Endothelial cell of umbilical vein (primary cell): ENCODE results near the gene ACSM4. TPM values are rescaled to one million over a fixed set of nuclear protein-coding genes. Genes with fewer than 3 reads are reported as not detected.

ENCODE experiments used
- Bru-seq: library from RNA; stranded (reverse); fragments of 400-500 nt; gene quantifications from one replicate; lab custom pipeline; 2021; lab: Mats Ljungman, UMichigan
- BruChase-seq, 2 experiments: library from RNA; stranded (reverse); fragments of 400-500 nt; gene quantifications; one replicate each; lab custom pipeline; 2021; lab: Mats Ljungman, UMichigan
- BruUV-seq: library from RNA; stranded (reverse); fragments of 400-500 nt; replicated peaks from 2 replicates; lab custom pipeline; 2021; lab: Mats Ljungman, UMichigan
- CTCF ChIA-PET: fragments of 300-600, 350-600 bp; sonication (Branson Sonifier 250); formaldehyde crosslinking; loops from one replicate; lab custom pipeline; 2021; ENCODE audit warnings: antibody characterized with exemption, inconsistent platforms; lab: Charles Lee
- POLR2A ChIA-PET: fragments of 300-600, 350-600 bp; sonication (Branson Sonifier 250); formaldehyde crosslinking; loops from one replicate; lab custom pipeline; 2021; ENCODE audit warnings: antibody characterized with exemption, inconsistent platforms; lab: Charles Lee
- DNase-seq: peaks from one replicate; pipeline ENCODE4 v3.0.0-alpha.2; 2011; ENCODE audit warnings: low read depth, low spot score
- FAIRE-seq: peaks from 2 replicates; lab custom pipeline; 2011; peaks lifted over from hg19 to GRCh38; lab: Jason Lieb, UNC
- H2AFZ ChIP-seq: 2 replicates; pipeline ENCODE4 v1.6.0; 2012; ENCODE audit warnings: low read depth, low read length, control low read depth, inconsistent platforms
- H3K27ac ChIP-seq: 2 replicates; pipeline ENCODE4 v1.5.1; 2011; ENCODE audit warnings: low read depth, mild to moderate bottlenecking, control low read depth, low read length, moderate library complexity; ENCODE audit not compliant: insufficient read depth
- H3K27me3 ChIP-seq, 2 experiments: 2 replicates each; pipeline versions ENCODE4 v1.6.0 to v1.6.1; 2011; ENCODE audit warnings: low read length in 2 of 2, mixed read lengths in 1 of 2; ENCODE audit not compliant: control insufficient read depth in 2 of 2, insufficient read depth in 2 of 2
- H3K36me3 ChIP-seq, 2 experiments: 2 replicates in 1 of 2; 3 replicates in 1 of 2; pipeline ENCODE4 v1.5.1; 2011; ENCODE audit warnings: low read length in 2 of 2, mild to moderate bottlenecking in 1 of 2, moderate library complexity in 1 of 2; ENCODE audit not compliant: control insufficient read depth in 2 of 2, insufficient read depth in 2 of 2; ENCODE audit errors: extremely low read depth in 1 of 2
- H3K4me1 ChIP-seq: 3 replicates; pipeline ENCODE4 v1.5.1; 2011; ENCODE audit warnings: mild to moderate bottlenecking, low read length; ENCODE audit not compliant: control insufficient read depth, insufficient read depth; ENCODE audit errors: extremely low read depth
- H3K4me2 ChIP-seq: 2 replicates; pipeline ENCODE4 v1.6.1; 2011; ENCODE audit warnings: low read length, control low read depth, mixed read lengths; ENCODE audit not compliant: insufficient read depth
- H3K4me3 ChIP-seq, 3 experiments: fragments of 200-600 bp in 1 of 3; sonication (generic), shearing (Covaris generic) in 1 of 3; replicated peaks in 1 of 3; 2 replicates each; pipeline ENCODE4 v1.5.1; 2011 to 2016; ENCODE audit warnings: control low read depth in 3 of 3, low read length in 3 of 3, mild to moderate bottlenecking in 2 of 3, inconsistent platforms in 1 of 3, low read depth in 1 of 3, moderate library complexity in 1 of 3; ENCODE audit not compliant: insufficient read depth in 1 of 3
- H3K79me2 ChIP-seq: 2 replicates; pipeline ENCODE4 v1.6.0; 2012; ENCODE audit warnings: low read length, inconsistent platforms; ENCODE audit not compliant: control insufficient read depth, insufficient read depth
- H3K9ac ChIP-seq: replicated peaks from 2 replicates; pipeline ENCODE3; 2011; ENCODE audit warnings: low read length, control low read depth; ENCODE audit not compliant: insufficient read depth; ENCODE audit errors: extremely low read depth
- H3K9me1 ChIP-seq: replicated peaks from 3 replicates; pipeline ENCODE4 v1.6.0; 2011; ENCODE audit warnings: mild to moderate bottlenecking, low read length; ENCODE audit not compliant: control insufficient read depth, insufficient read depth; ENCODE audit errors: extremely low read depth
- H3K9me3 ChIP-seq: replicated peaks from 2 replicates; pipeline ENCODE4 v1.5.1; 2012; ENCODE audit warnings: low read length, inconsistent platforms; ENCODE audit not compliant: control insufficient read depth, insufficient read depth
- H4K20me1 ChIP-seq: replicated peaks from 2 replicates; pipeline ENCODE3; 2011; ENCODE audit warnings: mild to moderate bottlenecking, low read length; ENCODE audit not compliant: control insufficient read depth, insufficient read depth; ENCODE audit errors: extremely low read depth
- CTCF ChIP-seq, 2 donors: IDR thresholded peaks; 1 replicate in 1 of 2; 2 replicates in 1 of 2; pipeline ENCODE4 v1.5.1; 2011; ENCODE audit warnings: low read length in 2 of 2, mild to moderate bottlenecking in 2 of 2, moderate library complexity in 2 of 2, control low read depth in 1 of 2, inconsistent platforms in 1 of 2, low read depth in 1 of 2; ENCODE audit not compliant: insufficient read depth in 1 of 2; ENCODE audit errors: extremely low read depth in 1 of 2
- EZH2 ChIP-seq: IDR thresholded peaks from 2 replicates; pipeline ENCODE4 v1.6.1; 2012; ENCODE audit warnings: borderline replicate concordance, low read depth, mild to moderate bottlenecking, moderate library complexity, low read length, inconsistent platforms; ENCODE audit not compliant: severe bottlenecking
- FOS ChIP-seq: IDR thresholded peaks from 2 replicates; pipeline ENCODE4 v1.6.1; 2011; ENCODE audit warnings: mild to moderate bottlenecking, low read length, moderate library complexity, borderline replicate concordance; ENCODE audit not compliant: insufficient read depth
- GATA2 ChIP-seq: IDR thresholded peaks from 2 replicates; pipeline ENCODE4 v1.7.0; 2011; ENCODE audit warnings: low read depth, mild to moderate bottlenecking, moderate library complexity, mixed read lengths, low read length; ENCODE audit not compliant: insufficient read length, insufficient read depth
- JUN ChIP-seq: IDR thresholded peaks from 2 replicates; pipeline ENCODE4 v1.6.1; 2011; ENCODE audit warnings: borderline replicate concordance, low read depth; ENCODE audit not compliant: insufficient read length, insufficient read depth
- MAX ChIP-seq: IDR thresholded peaks from 2 replicates; pipeline ENCODE4 v1.6.1; 2011; ENCODE audit not compliant: insufficient read depth, insufficient read length
- MYC ChIP-seq: IDR thresholded peaks from one replicate; pipeline ENCODE4 v1.6.1; 2011; ENCODE audit warnings: mild to moderate bottlenecking, low read depth, low read length
- POLR2A ChIP-seq: IDR thresholded peaks from 2 replicates; pipeline ENCODE4 v1.6.1; 2012; ENCODE audit warnings: low read depth, mild to moderate bottlenecking, control low read depth, low read length
- POLR2AphosphoS5 ChIP-seq: IDR thresholded peaks from 2 replicates; pipeline ENCODE4 v1.6.1; 2012; ENCODE audit warnings: low read depth, mild to moderate bottlenecking, control low read depth, low read length, moderate library complexity; ENCODE audit not compliant: insufficient read depth
- dilution Hi-C: fragments of 300-500 bp; cut with MboI; formaldehyde crosslinking; loops from one replicate; pipeline ENCODE4 v1.15.0; 2019; ENCODE audit warnings: low sequenced_read_pairs; ENCODE audit not compliant: extremely low pct_ligation_motif_present
- intact Hi-C: fragments of 100-400 bp; cut with micrococcal nuclease; formaldehyde crosslinking; loops from one replicate; pipeline ENCODE4 v1.10.0; 2022
- long read RNA-seq: library from polyadenylated mRNA; stranded (forward); transcript quantifications from one replicate; pipeline ENCODE4 v2.0.0, GENCODE V29; 2021
- polyA minus RNA-seq, 3 experiments: library from RNA; depleted of rRNA, polyadenylated mRNA; stranded (reverse); fragments of >200 nt; gene quantifications; 1 replicate in 1 of 3; 2 replicates in 2 of 3; pipeline ENCODE4 v1.2.3, GENCODE V29; 2011
- polyA plus RNA-seq, 4 experiments: library from polyadenylated mRNA; depleted of rRNA in 3 of 4; stranded (reverse) in 3 of 4; unstranded in 1 of 4; fragments of >200 nt; gene quantifications; 2 replicates each; pipeline versions ENCODE4 v1.2.1 to v1.2.3, GENCODE V29; 2011 to 2012; ENCODE audit warnings: missing spikeins in 1 of 4
- total RNA-seq: library from RNA; stranded (reverse); gene quantifications from 2 replicates; pipeline ENCODE4 v1.2.3, GENCODE V29; 2021

Gene ACSM4
- total RNA-seq: not detected in 2 replicates
- polyA plus RNA-seq: not detected in 2 replicates
- not detected in 2 replicates for polyA plus RNA-seq (2011; cell fraction: cytosol; rRNA removed)
- polyA plus RNA-seq (2011; cell fraction: nucleus; rRNA removed): not detected in 2 replicates
- polyA plus RNA-seq (2012): not detected in 2 replicates
- not detected in 2 replicates for polyA minus RNA-seq
- polyA minus RNA-seq (2011; cell fraction: cytosol; rRNA and poly(A)+ RNA removed): not detected
- not detected in 2 replicates for polyA minus RNA-seq (2011; cell fraction: nucleus; rRNA and poly(A)+ RNA removed)
- Bru-seq, nascent RNA: not detected
- BruChase-seq, experiment 1, labeled RNA remaining after a 6-hour chase: not detected
- BruChase-seq, experiment 2, labeled RNA remaining after a 2-hour chase: percentile 4 among the genes with signal in this experiment
- long read RNA-seq: 0 reads

GRCh38 chr12:7303772-7304171 lies at the start of gene ACSM4:
Gene ACSM4, plus strand, starts transcription at chr12:7304072. Its CDS starts 260 bp downstream, at chr12:7304332.
- intact Hi-C loops (no loop called here), dilution Hi-C loops (no loop called here)
- ChIA-PET POLR2A (no interaction called here), CTCF (interaction anchor here (0.6 kb wide), 1 partner anchor 473 kb away, joined by 3 read pairs; no protein-coding TSS in a partner anchor)
- no peaks in the 10 kb centered on the region for H3K79me2 ChIP-seq
- H3K9ac ChIP-seq: no peak within 1 kb of the TSS
- FAIRE-seq: no peak
- H3K4me1 ChIP-seq: no peaks in the 10 kb centered on the region
- no TSS peak for BruUV-seq
- H3K9me1 ChIP-seq: no peaks in the 10 kb centered on the region
- no peak within 1 kb of the TSS for H3K27ac ChIP-seq
- no peak within 1 kb of the TSS for H3K4me3 ChIP-seq
- no peak within 1 kb of the TSS for H3K4me2 ChIP-seq
- H3K9me3 ChIP-seq: no peaks in the 10 kb centered on the region
- TF ChIP-seq GATA2 (no peak), MYC (no peak), FOS (no peak), JUN (no peak), MAX (no peak), POLR2AphosphoS5 (no peak), CTCF (IDR thresholded peaks at IDR 0.05; ENCODE audit: extremely low read depth in 1 of 2, insufficient read depth in 1 of 2, low read depth in 1 of 2, low read length in 2 of 2) (no peak), EZH2 (no peak), POLR2A (no peak)
- no peaks in the 10 kb centered on the region for H4K20me1 ChIP-seq
- no peak for DNase-seq
- peaks cover 0 to 2% of the 10 kb centered on the region in 2 experiments for H3K27me3 ChIP-seq
- H3K36me3 ChIP-seq: no peaks in the 10 kb centered on the region
- H2AFZ ChIP-seq: no peak within 1 kb of the TSS
